HCT116 (cell line): ENCODE measurements around the gene TEX11.

Source experiments
- EZH2phosphoT487 ChIP-seq: fragments of 200-600 bp; IDR thresholded peaks from 2 replicates; pipeline ENCODE4 v1.6.1; 2018; ENCODE audit warnings: antibody characterized with exemption, borderline replicate concordance
- POLR2A ChIP-seq: IDR thresholded peaks from 2 replicates; pipeline ENCODE4 v1.7.0; 2011; ENCODE audit warnings: borderline replicate concordance; ENCODE audit not compliant: insufficient read depth, insufficient read length; ENCODE audit errors: extremely low read depth
- POLR2AphosphoS5 ChIP-seq: IDR thresholded peaks from 2 replicates; pipeline ENCODE4 v1.6.1; 2011; ENCODE audit warnings: mild to moderate bottlenecking, low read depth, low read length, moderate library complexity
- RAD21 ChIP-seq: IDR thresholded peaks from 2 replicates; pipeline ENCODE4 v1.6.1; 2012; ENCODE audit warnings: low read depth, mild to moderate bottlenecking
- TF ChIP-seq, protein P1 (sequence below), 3 experiments: fragments of 200-600 bp in 1 of 3; sonication (generic) in 1 of 3; IDR thresholded peaks in 2 of 3; conservative IDR thresholded peaks in 1 of 3; 2 replicates each; pipeline ENCODE4 v1.5.1; 2012 to 2017; ENCODE audit warnings: low read depth in 2 of 3, low read length in 2 of 3, antibody characterized with exemption in 1 of 3, borderline replicate concordance in 1 of 3, control low read depth in 1 of 3, mild to moderate bottlenecking in 1 of 3, mixed read lengths in 1 of 3, mixed run types in 1 of 3, moderate library complexity in 1 of 3; ENCODE audit not compliant: insufficient read depth in 1 of 3

DNA sequence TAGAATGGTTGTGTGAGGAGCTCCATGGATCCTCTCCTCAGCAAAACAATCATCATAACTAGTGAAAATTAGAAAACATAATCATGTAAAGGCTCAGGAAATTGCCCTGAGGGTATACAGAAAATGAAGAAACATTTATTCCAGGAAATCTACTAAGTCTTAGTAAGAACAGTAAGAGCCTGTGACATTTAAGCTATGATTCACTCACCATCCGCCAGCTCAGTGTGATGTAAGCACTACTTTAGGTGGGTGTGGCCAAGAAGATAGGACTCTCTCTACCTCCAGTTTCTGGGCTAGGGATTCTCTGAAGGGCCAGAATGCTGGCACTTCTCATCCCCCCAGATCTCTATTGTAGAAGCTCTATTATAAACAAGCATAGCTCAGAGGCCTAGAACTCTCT lies 316.4 kb downstream of the TEX11 start:
- TF ChIP-seq, protein P1, sequence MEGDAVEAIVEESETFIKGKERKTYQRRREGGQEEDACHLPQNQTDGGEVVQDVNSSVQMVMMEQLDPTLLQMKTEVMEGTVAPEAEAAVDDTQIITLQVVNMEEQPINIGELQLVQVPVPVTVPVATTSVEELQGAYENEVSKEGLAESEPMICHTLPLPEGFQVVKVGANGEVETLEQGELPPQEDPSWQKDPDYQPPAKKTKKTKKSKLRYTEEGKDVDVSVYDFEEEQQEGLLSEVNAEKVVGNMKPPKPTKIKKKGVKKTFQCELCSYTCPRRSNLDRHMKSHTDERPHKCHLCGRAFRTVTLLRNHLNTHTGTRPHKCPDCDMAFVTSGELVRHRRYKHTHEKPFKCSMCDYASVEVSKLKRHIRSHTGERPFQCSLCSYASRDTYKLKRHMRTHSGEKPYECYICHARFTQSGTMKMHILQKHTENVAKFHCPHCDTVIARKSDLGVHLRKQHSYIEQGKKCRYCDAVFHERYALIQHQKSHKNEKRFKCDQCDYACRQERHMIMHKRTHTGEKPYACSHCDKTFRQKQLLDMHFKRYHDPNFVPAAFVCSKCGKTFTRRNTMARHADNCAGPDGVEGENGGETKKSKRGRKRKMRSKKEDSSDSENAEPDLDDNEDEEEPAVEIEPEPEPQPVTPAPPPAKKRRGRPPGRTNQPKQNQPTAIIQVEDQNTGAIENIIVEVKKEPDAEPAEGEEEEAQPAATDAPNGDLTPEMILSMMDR (IDR thresholded peaks at IDR 0.05 in 2 of 3, conservative IDR thresholded peaks at IDR 0.05 in 1 of 3; ENCODE audit: borderline replicate concordance in 1 of 3, insufficient read depth in 1 of 3, low read depth in 2 of 3, low read length in 2 of 3) = no peak
- no peak for TF ChIP-seq EZH2phosphoT487
- TF ChIP-seq POLR2A = no peak
- no peak for TF ChIP-seq POLR2AphosphoS5
- no peak for TF ChIP-seq RAD21
